GM19099 (cell line): ENCODE measurements around the gene MET.

Source experiments
- POLR2A ChIP-seq: IDR thresholded peaks from 3 replicates; pipeline ENCODE4 v1.6.1; 2011; ENCODE audit warnings: low read depth; ENCODE audit not compliant: insufficient read length; ENCODE audit errors: extremely low read depth

The MET gene

GRCh38 chr7:116671681-116672595, at the start of gene MET:
MET (plus strand) TSS chr7:116672196; CDS start chr7:116699085, 26,889 bp downstream.
- no peak for TF ChIP-seq POLR2A

GRCh38 chr7:116626886-116627285, 45.1 kb upstream of the MET start:
- no peak for TF ChIP-seq POLR2A

GRCh38 chr7:116629051-116629463, 42.9 kb upstream of the MET start:
- no peak for TF ChIP-seq POLR2A

DNA sequence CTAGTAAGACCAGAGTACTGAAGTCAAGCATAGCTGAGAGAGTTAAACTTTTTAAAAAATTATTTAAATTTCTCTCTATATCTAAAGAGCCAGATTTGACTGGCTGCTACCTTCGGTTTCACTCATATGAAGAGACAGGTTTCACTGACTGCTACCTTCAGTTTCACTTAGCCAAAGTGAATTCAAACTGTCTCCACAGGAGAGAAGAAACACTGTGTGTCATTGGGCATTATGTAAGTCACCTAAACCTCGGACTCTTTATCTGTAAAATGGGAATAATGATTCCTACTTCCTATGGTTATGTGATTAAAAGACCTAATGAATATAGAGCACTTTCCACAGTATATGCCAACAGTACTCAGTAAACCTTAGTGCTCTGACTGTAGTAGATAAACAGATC, 41.6 kb upstream of the MET start:
- TF ChIP-seq POLR2A = no peak

DNA sequence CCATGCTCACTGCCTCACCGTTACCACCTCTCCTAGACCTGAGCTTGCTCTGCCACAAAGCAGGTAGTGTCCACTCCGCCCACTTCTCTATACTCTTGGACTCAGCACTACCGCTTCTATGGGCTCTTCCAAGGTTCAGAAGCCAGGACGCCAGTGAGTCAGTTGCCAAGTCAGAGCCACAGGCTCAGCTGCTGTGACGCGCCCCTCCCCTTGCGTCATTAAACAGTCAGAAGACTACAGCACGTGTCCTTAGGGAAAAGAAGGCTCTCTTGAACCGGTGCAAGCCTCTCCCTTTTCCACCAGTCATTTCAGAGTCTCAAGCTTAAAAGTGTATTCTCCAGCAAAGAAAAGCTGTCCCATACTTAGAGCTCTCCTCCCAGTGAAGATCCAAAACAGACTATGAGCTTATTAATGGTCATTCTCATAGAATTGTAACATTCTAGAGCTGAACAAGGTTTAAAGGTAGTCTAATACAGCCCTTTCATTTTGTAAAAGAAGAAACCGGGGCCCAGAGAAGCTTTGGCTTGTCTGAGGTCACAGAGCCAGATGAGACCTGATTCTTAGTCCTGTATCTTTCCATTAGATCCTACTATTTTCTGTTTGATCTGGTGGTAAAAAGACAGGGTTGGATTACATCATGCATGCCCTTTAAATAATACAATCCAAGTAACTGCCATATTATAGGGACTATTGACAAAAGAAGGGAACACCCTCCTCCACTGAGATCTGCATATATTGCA, 40.9 kb upstream of the MET start:
- no peak for TF ChIP-seq POLR2A

DNA sequence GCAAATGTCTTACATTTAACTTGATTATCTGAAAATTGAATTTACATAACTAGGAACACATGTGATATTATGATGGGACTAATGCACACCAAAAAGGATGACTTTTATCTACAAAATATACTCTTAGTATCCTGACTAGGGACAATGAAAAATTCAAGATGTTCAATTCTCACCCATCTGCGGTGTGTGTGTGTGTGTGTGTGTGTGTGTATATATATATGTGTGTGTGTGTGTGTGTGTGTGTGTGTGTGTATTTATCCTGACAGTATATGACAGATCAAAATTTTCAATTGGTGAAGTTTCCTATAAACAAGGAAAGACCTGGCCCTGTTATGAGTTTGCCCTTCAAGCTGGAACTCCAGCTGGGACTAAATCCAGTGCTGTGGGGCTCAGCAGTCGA, 40.3 kb upstream of the MET start:
- TF ChIP-seq POLR2A = no peak

DNA sequence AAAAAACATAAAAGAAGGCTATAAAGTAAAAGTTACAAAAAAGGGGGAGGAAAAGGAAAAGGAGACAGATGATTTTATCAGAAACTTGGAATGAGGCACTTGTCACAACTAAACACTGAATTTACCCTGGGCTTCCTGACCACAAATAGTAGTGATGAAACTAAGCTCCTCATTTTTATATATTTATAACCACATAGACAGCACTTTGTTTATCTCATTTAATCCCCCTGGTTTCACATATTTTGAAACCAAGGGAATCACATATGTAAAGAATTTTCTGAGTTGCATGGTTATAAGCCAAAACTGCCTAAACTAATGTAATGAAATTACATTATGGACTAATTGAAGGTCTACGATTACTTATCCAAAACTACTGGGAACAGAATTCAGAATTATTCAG, 39.6 kb upstream of the MET start:
- no peak for TF ChIP-seq POLR2A

DNA sequence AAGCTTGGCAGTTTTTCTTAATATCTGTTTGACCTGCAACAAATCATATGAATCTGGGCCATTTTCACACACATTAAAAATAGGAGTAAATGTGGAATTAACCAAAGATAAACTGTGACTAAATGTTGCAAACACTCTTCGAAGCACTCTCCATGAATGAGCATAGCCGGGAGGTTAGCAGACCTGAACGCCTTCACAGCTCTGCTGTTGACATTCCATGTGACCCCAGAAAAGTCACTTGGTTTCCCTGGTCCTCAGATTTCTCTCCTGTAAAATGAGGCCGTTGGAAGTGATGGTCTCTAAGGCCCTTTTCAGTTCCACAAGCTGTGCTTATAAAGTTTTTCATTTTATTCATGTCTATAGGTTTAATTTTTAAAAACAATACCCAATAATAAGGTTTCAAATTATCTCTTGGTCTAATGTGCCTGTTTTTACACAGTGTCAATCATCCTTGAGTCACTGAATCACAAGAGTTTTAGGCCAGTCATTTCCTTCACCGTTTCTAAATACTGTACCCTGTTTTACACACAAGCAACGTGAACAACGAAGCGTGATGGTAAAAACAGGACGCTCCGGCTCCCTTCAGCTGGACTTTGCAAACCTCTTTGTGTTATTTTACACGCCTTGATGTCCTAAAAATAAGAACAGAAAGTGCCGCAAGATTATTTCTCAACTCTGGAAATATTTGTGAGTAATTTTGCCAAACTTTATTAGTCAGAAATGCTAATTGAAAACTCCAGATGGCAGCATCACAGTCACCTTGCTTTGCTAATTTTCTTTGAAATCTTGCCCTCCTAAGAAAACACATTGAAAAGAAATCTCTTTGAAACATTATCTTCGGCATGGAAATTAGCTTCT, 38.6 kb upstream of the MET start:
- TF ChIP-seq POLR2A = no peak

DNA sequence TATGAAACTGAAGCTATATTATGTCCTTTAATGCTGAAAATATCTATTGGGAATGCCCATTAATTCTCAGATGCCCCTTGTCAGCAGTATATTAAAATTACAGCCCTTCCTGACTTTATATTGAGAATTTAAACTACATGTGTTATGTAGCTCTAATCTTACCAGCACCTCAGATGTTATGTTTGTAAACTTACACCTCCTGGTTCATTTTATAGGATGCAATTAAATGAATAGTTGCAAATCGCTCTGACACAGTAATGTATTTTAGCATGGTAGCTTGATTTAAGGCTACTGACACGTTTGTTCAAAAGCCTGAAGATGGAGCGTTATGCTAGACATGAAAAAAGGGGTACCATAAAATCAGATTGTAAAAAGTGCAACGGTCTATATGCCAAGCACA, 35.0 kb upstream of the MET start:
- no peak for TF ChIP-seq POLR2A

- TF ChIP-seq POLR2A = no peak
Observed at GRCh38 chr7:116641551-116642153, 30.3 kb upstream of the MET start.

GRCh38 chr7:116644628-116645027, 27.4 kb upstream of the MET start:
- no peak for TF ChIP-seq POLR2A

DNA sequence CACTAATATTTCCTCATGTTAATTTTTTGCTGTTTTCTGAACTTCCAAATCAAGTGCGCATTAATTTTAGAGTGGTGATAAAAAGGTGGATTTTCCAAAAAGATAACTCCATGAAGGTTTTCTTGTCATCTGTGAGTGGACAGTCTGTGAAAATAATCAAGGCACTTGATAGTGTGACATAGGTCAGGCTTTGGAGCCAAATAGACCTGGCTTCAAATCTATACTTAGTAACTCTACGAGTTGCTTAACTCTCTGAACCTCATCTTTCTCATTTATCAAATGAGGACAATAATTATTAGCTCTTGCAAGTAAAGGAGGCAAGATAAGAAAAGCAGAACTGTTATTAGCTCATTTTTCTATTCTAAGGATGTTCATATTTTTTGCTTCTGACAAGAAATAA, 24.7 kb upstream of the MET start:
- TF ChIP-seq POLR2A = no peak

GRCh38 chr7:116647861-116648260, 24.1 kb upstream of the MET start:
- TF ChIP-seq POLR2A = no peak

DNA sequence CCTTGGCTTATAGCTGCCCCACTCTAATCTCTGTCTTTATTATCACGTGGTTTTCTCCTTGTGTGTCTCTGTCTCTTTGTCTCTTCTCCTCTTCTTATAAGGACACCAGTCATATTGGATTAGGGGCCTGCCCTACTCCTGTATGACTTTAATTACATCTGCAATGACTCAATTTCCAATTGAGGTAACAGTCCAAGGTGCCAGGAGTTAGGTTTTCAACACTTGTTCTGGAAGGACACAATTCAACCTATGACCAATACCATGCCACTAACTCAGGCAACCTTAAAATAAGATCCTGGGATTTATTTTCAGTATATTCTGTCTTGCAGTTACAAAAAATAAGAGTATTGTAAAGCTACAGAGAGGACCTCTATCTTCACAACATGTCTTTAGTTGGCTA, 21.6 kb upstream of the MET start:
- TF ChIP-seq POLR2A = no peak

DNA sequence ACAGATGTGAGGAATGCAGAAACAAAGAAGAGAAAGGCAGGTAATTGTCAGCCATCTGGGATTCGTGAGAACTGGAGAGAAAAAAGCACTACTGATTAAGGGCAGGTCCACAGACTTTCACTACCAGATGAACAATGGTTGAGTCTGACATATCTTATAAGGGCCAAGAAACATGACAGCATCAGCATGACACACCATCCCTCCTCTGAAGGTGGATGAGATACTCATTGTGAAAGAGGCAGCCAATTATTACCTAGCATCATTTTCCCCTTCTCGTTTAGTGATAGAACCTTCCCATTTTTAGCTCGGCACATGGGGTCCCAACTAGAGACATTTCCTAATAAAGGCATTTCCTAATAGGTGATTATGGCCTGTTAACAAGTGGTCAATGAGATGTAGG, 19.2 kb upstream of the MET start:
- no peak for TF ChIP-seq POLR2A
